ENCODE data around the gene NID1.

- no peak for TF ChIP-seq CTCF (IDR thresholded peaks at IDR 0.05 in 8 of 11, conservative IDR thresholded peaks at IDR 0.05 in 3 of 11)
- no peak for TF ChIP-seq POLR2A (IDR thresholded peaks at IDR 0.05)
- peak in 2 of 3 donors; percentile 1 to 45 for TF ChIP-seq POLR2AphosphoS5 (IDR thresholded peaks at IDR 0.05)
These were observed 71.2 kb downstream of the NID1 start for GRCh38 chr1:235993652-235994051.

All from spleen (tissue), 7 donors.